Measurements from ENCODE around the gene SLC9A3.

SLC9A3 gene

DNA sequence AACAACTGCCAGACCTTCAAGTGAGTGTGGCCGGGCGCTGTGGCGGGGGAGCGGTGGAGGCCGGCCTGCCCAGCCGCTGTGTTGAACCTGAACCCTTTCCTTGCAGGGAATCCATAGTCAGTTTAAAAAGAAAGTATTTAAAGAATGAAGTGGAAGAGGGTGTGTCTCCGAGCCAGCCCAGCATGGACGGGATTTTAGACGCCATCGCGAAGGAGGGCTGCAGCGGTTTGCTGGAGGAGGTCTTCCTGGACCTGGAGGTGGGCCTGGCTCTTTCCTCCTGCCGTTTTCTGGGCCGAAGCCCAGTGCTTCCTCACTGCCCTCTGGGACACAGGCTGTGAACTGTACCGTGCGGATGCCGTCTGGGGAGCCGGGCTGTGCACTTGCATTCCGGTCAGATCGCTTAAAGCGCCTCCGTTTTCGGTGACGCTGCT lies 62.2 kb downstream of the SLC9A3 start:
- no peak overlapping the region for H3K27ac ChIP-seq
- no peak for TF ChIP-seq ZFX (IDR thresholded peaks at IDR 0.05)
- TF ChIP-seq, protein P1, sequence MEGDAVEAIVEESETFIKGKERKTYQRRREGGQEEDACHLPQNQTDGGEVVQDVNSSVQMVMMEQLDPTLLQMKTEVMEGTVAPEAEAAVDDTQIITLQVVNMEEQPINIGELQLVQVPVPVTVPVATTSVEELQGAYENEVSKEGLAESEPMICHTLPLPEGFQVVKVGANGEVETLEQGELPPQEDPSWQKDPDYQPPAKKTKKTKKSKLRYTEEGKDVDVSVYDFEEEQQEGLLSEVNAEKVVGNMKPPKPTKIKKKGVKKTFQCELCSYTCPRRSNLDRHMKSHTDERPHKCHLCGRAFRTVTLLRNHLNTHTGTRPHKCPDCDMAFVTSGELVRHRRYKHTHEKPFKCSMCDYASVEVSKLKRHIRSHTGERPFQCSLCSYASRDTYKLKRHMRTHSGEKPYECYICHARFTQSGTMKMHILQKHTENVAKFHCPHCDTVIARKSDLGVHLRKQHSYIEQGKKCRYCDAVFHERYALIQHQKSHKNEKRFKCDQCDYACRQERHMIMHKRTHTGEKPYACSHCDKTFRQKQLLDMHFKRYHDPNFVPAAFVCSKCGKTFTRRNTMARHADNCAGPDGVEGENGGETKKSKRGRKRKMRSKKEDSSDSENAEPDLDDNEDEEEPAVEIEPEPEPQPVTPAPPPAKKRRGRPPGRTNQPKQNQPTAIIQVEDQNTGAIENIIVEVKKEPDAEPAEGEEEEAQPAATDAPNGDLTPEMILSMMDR (conservative IDR thresholded peaks at IDR 0.05) = no peak

DNA sequence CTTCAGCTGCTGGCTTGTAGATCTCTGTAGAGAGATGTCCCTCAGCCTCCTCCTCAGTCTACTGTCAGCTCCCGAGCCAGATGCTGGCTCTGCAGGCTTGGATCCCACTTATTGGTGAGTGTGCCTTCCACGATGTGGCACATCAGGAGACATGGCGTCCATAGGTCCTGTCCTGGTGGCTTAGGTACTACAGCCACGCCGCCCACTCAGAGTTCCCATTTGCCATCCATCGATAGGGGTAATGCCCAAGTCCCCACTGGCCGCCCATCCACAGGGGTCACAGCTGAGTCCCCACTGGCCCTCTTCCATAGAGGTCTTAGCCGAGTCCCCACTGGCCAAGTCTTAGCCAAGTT lies 64.0 kb downstream of the SLC9A3 start:
- H3K27ac ChIP-seq = no peak overlapping the region
- no peak for TF ChIP-seq ZFX (IDR thresholded peaks at IDR 0.05)

DNA sequence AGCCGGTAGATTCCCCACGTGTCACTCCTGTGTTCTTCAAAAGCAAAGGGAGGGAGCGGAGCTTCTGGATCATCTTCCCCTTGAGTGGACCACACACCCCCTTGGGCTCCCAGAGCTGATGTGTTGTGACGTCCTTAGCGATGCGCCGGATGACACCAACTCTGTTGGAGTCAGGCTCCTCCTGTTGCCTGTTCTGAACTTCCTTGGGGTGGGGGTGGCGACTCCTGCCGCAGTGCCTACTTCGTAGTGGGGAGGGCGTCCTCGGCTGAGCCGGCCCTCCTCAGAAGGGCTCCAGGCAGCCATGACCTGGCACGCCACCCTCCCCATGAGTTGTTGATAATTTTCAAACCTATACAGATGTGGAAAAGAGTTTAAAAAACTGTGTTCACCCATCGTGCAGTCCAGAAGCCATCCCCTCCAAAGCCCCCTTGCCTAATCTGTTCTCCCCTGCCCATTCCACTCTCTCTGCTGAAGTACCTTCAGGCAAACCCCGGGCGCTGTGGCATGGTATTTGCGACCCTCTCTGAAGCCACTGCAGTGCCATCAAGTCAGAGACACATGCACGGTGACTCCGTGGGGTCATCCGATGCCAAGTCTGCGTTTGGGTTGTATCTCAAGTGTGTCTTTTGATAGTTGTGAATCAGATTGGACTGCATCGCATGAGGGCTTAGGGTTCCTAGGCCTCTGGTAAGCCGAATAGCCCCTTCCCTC lies 64.5 kb downstream of the SLC9A3 start:
- TF ChIP-seq, protein P1 (conservative IDR thresholded peaks at IDR 0.05) = no peak
- TF ChIP-seq ZFX (IDR thresholded peaks at IDR 0.05) = no peak
- no peak overlapping the region for H3K27ac ChIP-seq

DNA sequence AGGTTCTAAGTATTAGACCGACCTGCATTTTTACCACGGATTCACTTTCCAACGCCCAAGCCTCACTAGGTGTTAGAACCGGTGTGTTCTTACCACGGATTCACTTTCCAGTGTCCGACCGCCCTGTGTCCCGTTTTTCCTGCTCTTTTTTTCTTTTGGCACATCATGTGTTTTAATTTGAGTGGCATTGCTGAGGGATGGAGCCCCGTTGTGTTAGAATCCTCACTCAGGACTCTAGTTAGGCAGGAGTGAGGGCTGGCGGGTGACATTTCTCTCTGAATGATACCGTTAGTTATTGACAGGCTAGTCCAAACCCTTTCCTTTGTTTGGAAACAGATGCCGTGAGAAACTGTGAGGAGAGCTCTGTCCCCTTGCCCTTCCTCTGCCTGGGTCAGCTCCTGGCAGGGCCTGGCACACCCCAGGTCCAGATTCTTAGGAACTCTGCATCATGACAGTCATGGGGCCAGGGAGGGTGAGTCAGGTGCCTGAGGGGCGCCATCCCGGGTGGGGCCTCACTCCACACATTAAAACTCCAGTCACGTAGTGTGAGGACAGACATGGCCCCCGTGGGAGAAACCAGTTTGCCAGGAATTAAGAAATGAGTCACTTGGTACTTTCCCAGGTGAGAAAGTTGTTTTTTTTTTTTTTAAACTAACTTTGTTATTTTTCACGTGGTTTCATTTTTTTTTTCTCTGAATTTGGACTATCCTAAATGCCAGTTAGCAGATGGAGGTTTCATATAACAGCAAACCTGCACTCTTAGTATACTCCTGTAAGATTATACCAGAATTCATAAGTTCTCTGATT lies 65.5 kb downstream of the SLC9A3 start:
- H3K27ac ChIP-seq = no peak overlapping the region
- TF ChIP-seq ZFX (IDR thresholded peaks at IDR 0.05) = no peak
- TF ChIP-seq, protein P1 (conservative IDR thresholded peaks at IDR 0.05) = no peak

DNA sequence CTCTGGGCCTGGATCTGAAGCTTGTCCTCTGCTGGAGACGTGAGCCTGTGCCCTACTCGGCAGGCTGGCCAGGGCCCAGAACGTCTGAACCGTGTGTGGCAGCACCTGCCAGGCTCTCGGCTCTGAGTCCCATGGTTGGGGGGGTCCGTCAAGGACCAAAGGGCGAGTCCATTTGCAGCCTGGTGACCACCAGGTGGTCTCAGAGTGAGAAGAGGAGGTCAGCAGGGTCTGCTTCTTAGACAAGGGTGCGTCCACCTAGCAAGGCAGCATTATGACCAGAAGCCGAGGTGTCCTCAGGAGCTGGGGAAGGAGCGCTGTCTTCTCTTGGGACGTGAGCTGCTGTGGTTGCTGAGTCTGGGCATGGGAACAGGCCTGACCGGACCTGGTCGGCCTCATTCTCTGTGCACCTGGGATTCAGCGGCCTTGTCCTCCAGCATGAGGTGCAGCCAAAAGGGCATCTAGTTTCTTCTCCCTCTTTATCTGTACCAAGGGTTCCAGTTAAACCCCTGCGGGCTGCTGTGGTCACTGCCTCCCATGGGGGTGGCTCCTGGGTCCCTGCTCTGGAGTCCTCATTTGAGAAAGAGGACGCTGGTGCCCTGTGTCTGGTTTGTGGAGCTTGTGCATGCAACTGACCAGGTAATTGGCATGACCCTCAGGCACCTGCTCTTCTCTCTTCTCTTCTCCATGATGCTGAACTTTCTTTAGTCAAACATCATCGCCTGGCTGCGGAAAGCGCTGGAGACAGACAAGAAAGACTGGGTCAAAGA lies 66.9 kb downstream of the SLC9A3 start:
- no peak for TF ChIP-seq ZFX (IDR thresholded peaks at IDR 0.05)
- TF ChIP-seq, protein P1 (conservative IDR thresholded peaks at IDR 0.05) = no peak
- H3K27ac ChIP-seq = no peak overlapping the region

DNA sequence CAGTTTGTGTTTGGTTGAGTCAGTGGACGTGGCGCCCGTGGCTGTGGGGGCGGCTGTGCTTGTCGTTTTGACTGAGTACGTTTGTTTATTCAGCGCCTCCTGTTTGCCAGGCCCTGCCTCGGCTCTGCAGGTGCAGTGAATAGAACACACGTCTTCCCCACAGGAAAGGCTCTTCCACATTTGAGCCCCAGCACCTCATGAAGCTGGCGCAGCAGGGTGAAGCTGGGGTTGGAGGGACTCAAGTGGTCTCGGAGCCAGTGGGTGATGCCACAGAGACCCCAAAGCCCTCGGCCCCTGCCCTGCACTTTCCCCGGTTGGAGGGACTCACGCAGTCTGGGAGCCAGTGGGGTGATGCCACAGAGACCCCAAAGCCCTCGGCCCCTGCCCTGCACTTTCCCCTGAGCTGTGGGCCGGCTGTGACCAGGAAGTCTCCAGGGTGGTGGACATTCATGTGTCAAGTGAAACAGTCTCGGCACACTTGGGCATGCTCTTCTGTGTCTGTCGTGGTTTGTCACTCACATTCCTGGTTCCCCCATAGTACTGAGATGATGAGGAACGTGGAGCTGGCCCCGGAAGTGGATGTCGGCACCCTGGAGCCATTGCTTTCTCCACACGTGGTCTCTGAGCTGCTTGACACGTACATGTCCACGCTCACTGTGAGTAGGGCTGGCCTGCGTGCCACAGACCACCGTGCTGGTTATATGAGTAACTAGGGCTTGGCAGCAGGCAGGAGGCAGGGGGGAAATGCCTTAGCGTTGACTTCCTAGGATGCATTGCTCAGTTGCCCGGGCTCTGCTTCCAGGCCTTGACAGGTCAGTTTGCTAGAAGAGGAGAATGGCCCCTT lies 67.7 kb downstream of the SLC9A3 start:
- no peak overlapping the region for H3K27ac ChIP-seq
- TF ChIP-seq, protein P1 (conservative IDR thresholded peaks at IDR 0.05) = no peak
- no peak for TF ChIP-seq ZFX (IDR thresholded peaks at IDR 0.05)

DNA sequence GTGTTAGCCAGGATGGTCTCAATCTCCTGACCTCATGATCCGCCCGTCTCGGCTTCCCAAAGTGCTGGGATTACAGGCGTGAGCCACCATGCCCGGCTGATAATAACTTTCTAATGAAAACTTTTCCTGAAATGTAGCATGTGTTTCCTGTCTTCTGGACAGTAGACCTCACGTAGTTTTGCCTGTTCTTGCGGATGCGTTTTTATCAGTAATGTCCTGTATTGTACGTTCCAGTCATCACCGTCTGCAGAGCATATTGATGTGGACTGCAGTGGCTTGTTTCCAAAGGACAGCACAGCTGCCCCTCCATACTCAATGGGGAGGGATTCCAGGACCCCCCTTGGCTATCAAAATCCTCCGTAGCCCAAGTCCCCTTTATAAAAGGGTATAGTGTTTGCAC lies 68.4 kb downstream of the SLC9A3 start:
- TF ChIP-seq ZFX (IDR thresholded peaks at IDR 0.05) = no peak
- TF ChIP-seq, protein P1 (conservative IDR thresholded peaks at IDR 0.05) = no peak

More for the DNA sequence above, 68.4 kb downstream of the SLC9A3 start:
- no peak overlapping the region for H3K27ac ChIP-seq

Data from C4-2B (cell line).